HL-60 (cell line): Measurements from ENCODE around the gene DTX1.

ENCODE experiments used
- DNase-seq, 2 experiments: peaks; one replicate each; pipeline ENCODE4 v3.0.0-alpha.2; 2010 to 2020; ENCODE audit warnings: low read depth in 1 of 2, low spot score in 1 of 2
- H3K27ac ChIP-seq: fragments of 250-450 bp; sonication (Bioruptor Pico); replicated peaks from 2 replicates; pipeline ENCODE4 v1.5.1; 2020; ENCODE audit warnings: mild to moderate bottlenecking, moderate library complexity
- H3K27me3 ChIP-seq: fragments of 250-450 bp; sonication (Bioruptor Pico); 2 replicates; pipeline ENCODE4 v1.5.1; 2021; ENCODE audit warnings: mild to moderate bottlenecking, moderate library complexity; ENCODE audit not compliant: insufficient read depth, poor library complexity, severe bottlenecking
- H3K4me3 ChIP-seq: replicated peaks from 2 replicates; pipeline ENCODE4 v1.5.1; 2011; ENCODE audit warnings: mild to moderate bottlenecking, control low read depth, low read length; ENCODE audit not compliant: insufficient read depth
- CTCF ChIP-seq: IDR thresholded peaks from one replicate; pipeline ENCODE4 v1.5.1; 2011; ENCODE audit warnings: low read length, control low read depth, inconsistent platforms; ENCODE audit not compliant: insufficient read depth
- GABPA ChIP-seq: IDR thresholded peaks from 2 replicates; pipeline ENCODE4 v1.6.1; 2012; ENCODE audit warnings: low read depth
- POLR2AphosphoS5 ChIP-seq: IDR thresholded peaks from 2 replicates; pipeline ENCODE4 v1.6.1; 2012; ENCODE audit warnings: low read depth
- SPI1 ChIP-seq: IDR thresholded peaks from 2 replicates; pipeline ENCODE4 v1.6.1; 2012; ENCODE audit warnings: low read depth, mild to moderate bottlenecking, borderline replicate concordance
- TF ChIP-seq, protein P1 (sequence below): IDR thresholded peaks from 2 replicates; pipeline ENCODE4 v1.6.1; 2012; ENCODE audit warnings: low read depth; ENCODE audit not compliant: insufficient replicate concordance

The DTX1 gene

DNA sequence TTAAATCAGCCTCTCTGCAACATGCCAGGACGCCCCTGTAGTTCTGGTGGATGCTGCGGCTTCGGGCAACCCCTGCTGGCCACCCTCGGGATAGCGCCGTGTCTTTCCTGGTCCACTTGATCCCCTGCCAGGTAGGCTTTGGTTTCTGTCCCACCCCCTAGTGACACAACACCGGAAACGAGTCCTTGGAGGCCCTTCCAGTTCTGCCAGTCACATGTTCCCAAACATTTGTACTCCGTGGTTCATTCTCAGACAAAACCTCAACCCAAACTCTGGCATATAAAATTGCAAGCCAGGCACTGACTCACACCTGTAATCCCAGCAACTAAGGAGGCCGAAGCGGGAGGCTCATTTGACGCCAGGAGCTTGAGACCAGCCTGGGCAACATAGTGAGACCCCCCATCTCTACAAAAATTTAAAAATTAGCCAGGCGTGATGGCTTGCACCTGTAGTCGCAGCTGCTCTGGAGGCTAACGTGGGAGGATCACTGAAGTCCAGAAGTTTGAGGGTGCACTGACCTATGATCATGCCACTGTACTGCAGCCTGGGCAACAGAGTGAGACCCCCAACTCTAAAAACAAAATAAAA, 42.0 kb downstream of the DTX1 start:
- Histone ChIP-seq H3K4me3 (no peak overlapping the region), H3K27ac (no peak overlapping the region), H3K27me3 (no peaks in the 10 kb centered on the region)
- TF ChIP-seq CTCF (peak; percentile 84), SPI1 (no peak)
- DNase-seq: peak; percentile 50 to 56

GRCh38 chr12:113099364-113099763, 42.8 kb downstream of the DTX1 start:
- TF ChIP-seq, protein P1, sequence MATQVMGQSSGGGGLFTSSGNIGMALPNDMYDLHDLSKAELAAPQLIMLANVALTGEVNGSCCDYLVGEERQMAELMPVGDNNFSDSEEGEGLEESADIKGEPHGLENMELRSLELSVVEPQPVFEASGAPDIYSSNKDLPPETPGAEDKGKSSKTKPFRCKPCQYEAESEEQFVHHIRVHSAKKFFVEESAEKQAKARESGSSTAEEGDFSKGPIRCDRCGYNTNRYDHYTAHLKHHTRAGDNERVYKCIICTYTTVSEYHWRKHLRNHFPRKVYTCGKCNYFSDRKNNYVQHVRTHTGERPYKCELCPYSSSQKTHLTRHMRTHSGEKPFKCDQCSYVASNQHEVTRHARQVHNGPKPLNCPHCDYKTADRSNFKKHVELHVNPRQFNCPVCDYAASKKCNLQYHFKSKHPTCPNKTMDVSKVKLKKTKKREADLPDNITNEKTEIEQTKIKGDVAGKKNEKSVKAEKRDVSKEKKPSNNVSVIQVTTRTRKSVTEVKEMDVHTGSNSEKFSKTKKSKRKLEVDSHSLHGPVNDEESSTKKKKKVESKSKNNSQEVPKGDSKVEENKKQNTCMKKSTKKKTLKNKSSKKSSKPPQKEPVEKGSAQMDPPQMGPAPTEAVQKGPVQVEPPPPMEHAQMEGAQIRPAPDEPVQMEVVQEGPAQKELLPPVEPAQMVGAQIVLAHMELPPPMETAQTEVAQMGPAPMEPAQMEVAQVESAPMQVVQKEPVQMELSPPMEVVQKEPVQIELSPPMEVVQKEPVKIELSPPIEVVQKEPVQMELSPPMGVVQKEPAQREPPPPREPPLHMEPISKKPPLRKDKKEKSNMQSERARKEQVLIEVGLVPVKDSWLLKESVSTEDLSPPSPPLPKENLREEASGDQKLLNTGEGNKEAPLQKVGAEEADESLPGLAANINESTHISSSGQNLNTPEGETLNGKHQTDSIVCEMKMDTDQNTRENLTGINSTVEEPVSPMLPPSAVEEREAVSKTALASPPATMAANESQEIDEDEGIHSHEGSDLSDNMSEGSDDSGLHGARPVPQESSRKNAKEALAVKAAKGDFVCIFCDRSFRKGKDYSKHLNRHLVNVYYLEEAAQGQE: no peak
- no peak for TF ChIP-seq SPI1
- DNase-seq: no peak
- no peak overlapping the region for H3K4me3 ChIP-seq
- H3K27me3 ChIP-seq: no peaks in the 10 kb centered on the region
- no peak overlapping the region for H3K27ac ChIP-seq

- TF ChIP-seq SPI1 (no peak), POLR2AphosphoS5 (no peak), GABPA (no peak), CTCF (no peak)
- TF ChIP-seq, protein P1: no peak
- Histone ChIP-seq H3K27me3 (no peaks in the 10 kb centered on the region), H3K27ac (no peak overlapping the region), H3K4me3 (no peak overlapping the region)
- no peak for DNase-seq
Observed at GRCh38 chr12:113099764-113100163, 43.2 kb downstream of the DTX1 start.

DNA sequence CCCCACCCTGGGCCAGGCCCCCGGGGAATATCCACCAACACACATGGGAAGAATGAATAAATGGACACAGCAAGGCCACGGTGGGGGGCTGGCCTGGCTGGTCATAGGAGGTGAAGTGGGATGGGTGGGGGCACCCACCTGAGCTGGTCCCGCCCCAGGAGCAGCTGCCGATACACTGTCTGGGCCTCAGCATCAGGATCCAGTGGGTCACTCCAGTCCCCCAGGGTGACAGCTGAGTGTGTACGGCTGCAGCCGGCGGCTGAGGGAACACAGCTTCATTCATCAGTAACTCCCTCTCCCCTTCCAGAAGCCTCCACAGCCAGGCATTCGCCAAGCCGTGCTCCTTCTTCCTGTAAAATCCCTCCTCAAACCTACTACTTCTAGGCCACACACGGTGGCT, 45.2 kb downstream of the DTX1 start:
- DNase-seq: no peak
- no peak overlapping the region for H3K27ac ChIP-seq
- H3K4me3 ChIP-seq: no peak overlapping the region
- no peak for TF ChIP-seq SPI1
- TF ChIP-seq, protein P1: no peak
- no peaks in the 10 kb centered on the region for H3K27me3 ChIP-seq
